ENCODE measurements around the gene RNF19B.

RNF19B gene

GRCh38 chr1:32888134-32888533 lies 76.5 kb downstream of the RNF19B start:
- no peak for DNase-seq

- DNase-seq: no peak
Measured at GRCh38 chr1:32887623-32888022, 77.0 kb downstream of the RNF19B start.

- DNase-seq: no peak
Measured at GRCh38 chr1:32886828-32887414, 77.7 kb downstream of the RNF19B start.

Measured in NCI-H524 (cell line).